ENCODE data around the gene FOXC1.

FOXC1 gene

DNA sequence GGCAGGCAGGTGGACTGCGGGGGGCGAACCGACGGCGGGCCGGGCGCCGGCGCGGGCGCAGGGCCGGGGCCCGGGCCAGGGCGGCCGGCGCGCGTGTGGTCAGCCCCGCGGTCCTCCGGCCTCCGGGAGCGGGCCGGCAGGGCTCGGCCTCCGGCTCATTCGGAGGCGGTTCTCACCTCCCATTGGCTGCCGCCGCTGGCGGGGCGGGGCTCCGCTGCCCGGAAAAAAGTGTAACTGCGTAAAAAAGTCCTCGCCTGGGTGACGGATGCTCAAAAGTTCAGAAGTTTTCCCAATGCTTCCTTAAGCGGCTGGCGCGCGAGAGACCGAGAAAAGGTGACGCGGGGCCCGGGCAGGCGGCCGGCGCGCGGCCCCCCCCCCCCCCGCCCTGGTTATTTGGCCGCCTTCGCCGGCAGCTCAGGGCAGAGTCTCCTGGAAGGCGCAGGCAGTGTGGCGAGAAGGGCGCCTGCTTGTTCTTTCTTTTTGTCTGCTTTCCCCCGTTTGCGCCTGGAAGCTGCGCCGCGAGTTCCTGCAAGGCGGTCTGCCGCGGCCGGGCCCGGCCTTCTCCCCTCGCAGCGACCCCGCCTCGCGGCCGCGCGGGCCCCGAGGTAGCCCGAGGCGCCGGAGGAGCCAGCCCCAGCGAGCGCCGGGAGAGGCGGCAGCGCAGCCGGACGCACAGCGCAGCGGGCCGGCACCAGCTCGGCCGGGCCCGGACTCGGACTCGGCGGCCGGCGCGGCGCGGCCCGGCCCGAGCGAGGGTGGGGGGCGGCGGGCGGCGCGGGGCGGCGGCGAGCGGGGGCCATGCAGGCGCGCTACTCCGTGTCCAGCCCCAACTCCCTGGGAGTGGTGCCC is at the start of gene FOXC1:
FOXC1 (plus strand) TSS at position 268 of the 849 bp plus-strand sequence; CDS start at position 799, 531 bp downstream.
- DNase-seq: peak; percentile 73

DNA sequence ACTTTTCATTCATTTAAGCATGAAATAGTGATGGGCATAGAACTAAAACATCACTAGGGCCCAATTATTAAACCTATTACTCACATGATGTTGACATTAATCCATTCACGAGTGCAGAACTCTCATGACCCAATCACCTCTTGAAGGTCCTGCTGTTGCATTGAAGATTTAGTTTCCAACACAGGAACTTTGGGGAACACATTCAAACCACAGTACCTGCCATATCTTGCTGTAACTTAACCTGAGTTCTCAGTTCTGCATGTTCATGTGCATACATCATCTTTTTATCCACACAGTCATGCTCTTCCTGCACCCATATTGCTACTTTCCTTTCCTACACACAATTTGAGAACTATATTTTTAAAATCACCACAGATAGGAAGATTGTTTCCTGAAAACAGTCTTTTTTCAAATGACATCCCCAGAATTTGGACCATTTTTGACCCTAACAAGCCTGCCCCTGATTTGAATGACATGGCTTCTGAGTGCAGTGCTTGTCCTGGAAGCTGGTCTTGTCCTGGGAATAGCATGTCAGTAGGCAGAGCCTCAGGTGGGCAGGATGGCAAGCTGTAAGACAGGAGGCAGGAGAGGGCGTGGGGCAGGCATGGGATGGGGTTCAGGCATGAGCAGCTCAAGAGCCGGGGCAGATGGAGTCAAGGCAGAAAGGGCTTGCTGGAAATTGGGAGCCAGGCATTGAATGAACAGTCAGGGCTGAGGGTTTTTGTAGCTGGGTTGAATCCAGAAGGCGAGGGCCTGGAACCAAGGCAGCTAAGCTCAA is 49.2 kb upstream of the FOXC1 start:
- DNase-seq: no peak

DNA sequence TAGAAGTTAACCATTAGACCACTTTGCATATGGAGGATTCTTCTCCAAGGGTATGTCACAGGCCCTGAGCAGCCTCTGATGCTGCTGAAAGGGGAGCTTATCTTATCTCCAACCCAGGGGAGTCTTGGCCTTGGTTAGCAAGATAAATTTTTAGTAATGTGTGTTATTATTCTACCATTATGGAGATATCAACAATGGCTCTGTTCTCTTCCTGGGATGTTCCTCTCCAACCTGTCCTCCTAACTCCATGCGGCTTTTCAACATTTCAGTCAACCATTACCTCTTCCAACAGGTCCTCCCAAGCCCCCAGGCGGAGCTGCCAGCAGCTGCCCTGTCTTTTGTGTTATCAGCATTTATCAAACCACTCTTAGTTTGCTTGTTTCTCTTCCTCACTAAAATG is 48.4 kb upstream of the FOXC1 start:
- no peak for DNase-seq

DNA sequence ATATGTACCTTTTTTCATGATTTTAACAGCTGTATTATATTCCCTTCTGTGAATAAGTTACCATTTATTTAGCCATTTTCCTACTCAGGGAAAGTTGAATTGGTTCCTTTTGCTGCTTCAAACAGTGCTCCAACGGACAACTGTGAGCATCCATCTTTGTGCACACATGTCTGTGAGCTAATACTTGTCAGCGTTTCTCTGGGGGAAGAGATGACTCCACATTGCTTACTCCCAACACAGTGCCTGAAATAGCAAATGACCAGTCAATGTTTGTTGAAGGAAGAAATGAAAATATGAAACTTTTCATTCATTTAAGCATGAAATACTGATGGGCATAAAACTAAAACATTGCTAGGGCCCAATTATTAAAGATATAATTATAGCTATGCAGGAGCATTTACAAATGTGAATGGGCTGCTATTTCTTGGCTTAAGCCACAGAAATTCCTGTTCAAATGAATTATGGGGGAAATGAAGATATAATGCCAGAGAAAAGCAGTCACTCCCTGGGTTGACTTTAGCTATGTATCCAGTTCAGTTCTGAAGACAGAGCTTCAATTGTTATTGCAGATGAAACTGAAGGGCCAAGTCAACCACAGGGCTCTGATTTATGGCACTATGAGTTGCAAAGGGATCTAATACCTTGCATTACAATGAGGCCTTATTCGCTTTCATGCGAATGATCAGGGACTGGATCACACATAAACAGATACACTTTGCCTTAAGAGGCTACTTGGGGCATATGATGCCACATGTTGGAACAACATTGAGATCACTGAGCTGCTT is 47.4 kb upstream of the FOXC1 start:
- no peak for DNase-seq

DNA sequence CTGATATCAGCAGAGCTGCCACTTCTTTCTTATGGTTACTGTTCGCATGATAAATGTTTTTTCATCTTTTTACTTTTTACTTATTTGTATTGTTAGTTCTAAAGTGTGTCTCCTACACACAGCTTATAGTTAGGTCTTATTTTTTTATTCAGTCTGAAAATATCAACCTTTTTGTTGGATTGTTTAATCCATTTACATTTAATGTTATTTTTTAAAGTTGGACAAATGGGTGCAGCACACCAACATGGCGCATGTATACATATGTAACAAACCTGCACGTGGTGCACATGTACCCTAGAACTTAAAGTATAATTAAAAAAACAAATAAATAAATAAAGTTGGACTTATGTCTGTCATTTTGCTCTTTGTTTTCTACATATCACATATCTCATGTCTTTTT is 40.3 kb upstream of the FOXC1 start:
- no peak for DNase-seq

DNA sequence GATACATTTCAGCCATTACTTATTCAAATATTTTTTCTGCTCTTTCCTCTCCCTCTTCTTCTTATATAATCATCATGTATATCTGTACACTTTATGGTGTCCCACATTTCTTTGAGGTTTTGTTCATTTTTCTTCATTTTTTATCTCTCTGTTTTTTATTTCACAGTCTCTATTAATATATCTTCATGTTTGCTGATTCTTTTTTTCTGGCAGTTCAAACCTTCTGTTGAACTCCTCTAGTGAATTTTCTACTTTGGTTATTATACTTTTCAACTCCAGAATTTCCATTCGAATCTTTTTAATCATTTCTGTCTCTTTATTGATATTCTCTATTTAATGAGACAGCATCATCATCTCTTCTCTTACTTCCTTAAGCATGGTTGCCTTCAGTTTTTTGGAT is 38.9 kb upstream of the FOXC1 start:
- DNase-seq: no peak

DNA sequence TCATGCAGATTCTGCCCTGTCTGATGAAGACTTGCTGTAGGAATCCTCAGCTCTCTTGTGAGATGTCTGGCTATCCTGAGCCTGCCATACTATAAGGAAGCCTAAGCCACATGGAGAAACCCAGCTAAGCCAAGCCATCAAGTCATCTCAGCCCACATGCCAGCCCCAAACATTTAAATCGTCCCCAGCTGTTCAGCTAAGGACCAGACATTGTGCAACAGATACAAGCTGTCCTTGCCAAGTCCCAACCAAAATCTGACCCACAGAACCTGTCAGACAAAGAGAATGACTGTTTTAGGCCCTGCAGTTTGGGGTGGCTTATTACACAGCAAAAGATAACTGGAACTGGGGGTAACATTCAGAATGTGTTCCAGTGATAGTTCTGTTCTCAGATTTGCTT is 36.8 kb upstream of the FOXC1 start:
- DNase-seq: no peak

DNA sequence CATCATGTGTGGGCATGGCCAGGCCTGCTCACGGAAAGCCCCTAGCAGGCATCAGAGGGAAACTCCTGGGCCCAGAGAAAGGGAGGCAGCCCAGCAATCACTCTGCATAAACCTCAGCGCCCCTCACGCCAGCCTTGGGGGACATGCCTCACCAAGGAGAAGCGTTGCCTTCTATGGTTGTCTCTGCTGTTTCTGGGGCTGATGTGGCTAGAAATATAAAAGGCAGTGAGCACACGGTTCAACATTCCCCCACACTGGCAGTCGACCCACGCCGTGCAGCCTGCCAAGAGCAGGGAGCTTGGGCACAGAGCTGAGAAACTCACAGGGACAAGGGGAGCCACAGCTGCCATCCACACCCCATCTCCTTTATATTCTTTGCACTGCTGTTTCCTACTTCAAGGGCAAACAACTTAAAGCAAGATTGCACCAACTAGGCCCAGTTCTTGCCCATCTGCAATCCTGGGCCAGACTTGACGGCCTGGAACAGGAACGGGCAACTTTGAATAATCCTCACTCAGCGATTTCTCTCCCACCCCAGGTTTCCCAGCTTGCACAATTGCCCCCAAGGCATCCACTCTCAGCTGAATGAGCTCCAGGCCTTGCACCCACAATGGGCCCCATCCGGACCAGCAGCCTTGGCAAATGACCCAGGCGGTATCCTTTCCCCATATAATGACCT is 35.5 kb upstream of the FOXC1 start:
- DNase-seq: no peak

DNA sequence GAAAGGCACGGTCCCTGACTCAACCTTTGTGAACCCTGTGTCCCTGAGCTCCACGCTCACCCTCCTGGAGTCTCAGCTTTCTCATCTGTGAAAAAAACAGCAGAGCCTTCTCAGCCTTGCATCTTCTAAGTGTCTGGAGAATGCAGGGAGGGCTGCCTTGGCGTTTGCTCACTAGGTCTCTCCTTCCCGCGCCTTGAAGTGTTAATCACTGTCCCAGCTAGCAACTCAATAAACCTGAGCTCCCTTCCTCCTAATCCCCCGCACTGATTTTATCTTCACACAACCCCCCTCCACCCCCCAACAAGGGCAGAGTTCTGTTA is 34.9 kb upstream of the FOXC1 start:
- no peak for DNase-seq

DNA sequence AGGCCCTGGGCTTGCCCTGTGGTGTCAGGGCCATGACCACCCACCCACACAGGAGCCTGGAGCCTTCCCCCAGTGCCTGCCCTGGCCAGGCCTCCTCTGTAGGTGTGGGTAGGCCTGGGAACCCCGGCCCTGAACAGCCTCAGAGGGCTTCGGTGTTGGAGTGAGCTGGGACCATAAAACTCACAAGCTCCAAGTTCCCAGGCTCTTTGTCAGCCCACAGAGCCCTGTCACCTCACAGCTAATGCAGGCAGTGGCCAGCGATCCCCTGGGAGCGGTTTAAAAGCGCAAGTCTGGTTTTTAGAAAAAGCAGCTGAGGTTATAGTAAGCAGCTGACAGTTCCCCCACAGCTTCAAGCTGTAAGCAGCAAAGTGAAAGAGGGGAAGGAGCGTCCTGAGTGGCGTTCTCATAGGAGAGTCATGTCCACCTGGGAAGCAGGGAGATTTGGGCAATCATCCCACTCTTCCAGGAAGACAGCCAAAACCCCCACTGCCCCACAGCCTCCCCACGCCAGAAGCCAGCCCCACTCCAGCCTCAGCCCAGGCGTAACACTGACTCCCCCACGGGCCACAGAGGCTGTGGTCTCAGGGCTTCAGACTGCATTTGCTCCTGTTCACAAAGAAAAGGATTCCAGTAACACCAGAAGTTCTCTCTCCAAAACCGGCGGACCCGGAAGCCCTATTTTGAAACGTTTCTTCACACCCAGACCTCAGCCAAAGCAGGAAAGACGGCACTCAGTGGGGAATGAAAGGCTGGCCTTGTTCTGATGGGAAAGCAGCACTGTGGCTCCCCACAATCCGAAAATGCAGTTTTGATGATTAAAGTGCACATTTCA is 34.3 kb upstream of the FOXC1 start:
- no peak for DNase-seq

DNA sequence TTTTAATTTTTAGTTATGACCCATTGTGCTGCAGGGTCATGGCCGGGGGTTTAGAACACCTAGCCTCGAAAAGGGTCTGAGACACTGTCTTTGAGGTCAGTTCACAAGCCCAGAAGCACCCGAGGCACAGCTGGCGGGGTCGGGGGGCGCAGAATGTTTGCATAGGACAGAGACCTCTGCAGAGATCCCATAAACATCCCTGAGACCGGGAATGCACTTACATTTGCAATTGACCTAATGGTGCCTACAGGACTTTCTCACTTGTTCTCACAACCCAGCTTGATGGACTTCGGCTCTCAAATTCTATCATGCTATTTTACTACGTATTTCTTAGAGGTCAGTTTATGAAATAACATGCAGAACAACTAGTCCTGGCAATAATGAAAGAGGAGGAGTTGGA is 33.5 kb upstream of the FOXC1 start:
- no peak for DNase-seq

DNA sequence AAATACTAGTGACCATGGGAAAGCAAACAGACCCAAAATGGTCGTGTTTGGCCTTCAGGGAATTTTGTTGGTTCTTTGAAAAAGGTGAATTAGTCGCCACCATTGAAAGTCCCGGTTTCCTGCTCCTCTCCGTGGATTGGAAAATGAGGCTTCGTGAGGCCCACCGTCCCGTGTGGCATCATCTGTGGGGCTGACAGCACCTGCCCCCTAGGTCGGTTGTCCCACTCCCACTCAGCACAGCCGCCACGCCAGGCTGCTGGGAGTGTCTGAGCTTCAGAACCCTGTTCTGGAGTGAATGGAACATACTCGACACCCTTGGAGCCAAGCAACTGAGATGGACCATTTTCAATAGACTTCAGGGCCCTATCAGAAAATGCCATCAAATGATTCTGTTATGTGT is 33.0 kb upstream of the FOXC1 start:
- DNase-seq: no peak

DNA sequence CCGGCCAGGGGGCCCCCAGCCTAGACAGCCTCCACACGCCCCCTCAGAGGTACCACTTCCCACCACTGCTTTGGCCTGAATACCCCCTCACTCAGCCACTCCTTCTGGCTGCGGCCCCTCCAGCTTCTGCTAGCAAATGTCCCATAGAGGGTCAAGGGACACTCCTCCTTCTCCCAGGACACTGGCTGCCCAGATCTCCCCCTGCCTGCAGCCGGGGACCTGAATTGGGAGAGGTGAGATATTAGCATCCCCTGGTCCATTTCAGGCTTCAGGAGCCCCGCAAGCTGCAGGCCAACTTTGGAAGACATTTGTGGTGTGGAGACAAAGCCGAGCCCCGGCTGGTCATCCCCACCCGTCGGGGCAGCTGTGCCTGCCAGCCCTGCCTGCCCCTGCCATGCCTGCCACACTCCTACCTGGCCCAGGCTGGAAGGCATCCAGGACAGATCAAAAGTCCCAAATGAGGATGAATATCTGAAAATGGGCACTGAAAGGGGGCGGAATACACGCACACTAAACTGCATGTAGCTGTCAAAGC is 32.5 kb upstream of the FOXC1 start:
- no peak for DNase-seq

DNA sequence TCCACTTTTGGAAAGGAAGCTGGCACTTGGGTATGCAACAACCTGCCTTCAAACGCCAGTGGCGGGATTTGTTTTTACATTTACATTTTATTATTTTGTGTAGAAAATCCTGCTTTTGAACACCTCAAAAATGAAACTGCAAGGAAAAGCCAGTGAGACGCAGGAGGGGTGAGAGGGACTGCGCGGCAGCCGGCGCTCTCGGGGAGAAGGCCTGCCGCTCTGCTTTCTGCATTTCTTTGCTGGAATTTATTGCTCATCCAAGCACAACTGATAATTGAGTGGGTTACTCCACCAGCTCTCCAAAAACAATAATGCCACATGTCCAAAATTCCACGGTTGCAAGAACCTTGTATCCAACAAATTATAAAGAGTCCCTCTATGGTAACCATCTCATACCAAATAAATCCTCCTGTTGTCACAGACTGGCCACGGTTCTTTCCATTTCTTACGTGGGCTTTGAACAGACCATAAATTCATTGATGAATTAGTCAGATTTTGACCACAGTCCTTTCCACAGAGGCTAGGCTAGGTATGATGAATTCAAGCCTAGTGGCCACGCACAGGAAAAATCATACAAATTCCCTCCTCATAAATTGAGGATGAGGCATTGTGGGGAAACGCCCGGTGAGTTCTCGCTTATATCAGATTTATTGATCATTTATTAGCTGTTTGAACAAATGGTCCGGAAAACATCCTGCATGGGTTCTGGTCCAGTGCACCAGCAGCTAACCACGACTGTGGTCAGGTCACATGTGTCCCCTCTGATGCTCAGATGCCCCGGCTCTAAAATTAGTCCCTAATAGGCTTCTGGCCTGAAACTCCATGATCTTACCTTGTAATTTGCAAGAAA is 31.6 kb upstream of the FOXC1 start:
- DNase-seq: no peak

DNA sequence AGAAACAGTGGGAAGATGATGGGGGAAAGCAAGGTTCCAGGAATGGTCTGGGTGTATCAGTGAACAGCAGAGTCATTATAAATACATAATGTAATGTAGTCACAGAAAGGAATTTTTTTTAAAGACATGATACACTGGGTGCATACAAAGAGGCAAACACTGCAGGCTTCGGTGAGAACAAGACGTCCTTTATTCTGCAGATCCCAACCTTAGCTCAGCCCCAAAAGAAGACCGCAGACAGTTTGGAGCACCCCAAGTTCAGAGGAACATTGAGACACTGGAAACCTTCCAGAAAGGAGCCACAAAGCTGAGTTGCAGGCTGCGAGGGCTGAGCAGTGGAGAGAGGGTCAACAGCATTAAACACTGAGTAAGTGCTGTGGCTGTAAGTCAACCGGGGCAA is 30.6 kb upstream of the FOXC1 start:
- no peak for DNase-seq

DNA sequence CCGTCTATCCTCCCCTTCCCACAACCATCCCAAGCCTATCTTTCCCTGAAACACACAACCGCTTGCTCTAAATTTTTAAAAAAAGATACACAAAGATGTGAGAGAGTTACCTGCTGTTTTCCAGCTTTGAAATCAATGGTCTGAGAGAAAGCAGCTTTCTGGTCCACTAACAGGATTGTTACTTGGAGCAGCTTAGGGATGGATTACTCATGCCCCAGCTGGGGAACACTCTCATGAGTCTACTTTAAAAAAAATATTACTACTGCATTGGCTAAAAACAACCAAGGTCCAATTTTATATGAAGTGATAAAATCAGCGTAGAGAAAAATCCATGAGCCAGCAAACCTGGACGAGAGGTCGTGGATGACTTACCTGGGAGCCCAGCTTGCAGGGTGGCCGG is 29.6 kb upstream of the FOXC1 start:
- DNase-seq: no peak

DNA sequence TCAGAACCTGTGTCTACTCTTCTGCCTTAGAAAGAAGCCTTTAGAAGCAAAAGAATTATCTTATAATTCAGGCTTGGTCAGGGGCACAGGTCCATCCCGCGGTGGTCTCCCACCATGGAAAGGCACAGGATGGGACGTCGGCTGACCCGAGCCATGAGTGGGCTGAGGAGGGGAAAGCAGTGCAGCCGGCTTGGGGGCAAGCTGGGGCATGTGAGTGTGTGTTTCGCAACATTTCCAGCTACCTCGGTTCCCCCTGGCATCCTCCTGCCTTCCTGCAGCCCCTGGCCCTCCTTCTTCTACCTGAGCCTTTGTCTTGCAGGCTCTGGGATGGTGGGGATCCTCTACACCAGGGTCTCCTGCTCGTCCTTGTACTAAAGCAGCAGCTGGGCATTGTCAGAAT is 29.1 kb upstream of the FOXC1 start:
- DNase-seq: no peak

DNA sequence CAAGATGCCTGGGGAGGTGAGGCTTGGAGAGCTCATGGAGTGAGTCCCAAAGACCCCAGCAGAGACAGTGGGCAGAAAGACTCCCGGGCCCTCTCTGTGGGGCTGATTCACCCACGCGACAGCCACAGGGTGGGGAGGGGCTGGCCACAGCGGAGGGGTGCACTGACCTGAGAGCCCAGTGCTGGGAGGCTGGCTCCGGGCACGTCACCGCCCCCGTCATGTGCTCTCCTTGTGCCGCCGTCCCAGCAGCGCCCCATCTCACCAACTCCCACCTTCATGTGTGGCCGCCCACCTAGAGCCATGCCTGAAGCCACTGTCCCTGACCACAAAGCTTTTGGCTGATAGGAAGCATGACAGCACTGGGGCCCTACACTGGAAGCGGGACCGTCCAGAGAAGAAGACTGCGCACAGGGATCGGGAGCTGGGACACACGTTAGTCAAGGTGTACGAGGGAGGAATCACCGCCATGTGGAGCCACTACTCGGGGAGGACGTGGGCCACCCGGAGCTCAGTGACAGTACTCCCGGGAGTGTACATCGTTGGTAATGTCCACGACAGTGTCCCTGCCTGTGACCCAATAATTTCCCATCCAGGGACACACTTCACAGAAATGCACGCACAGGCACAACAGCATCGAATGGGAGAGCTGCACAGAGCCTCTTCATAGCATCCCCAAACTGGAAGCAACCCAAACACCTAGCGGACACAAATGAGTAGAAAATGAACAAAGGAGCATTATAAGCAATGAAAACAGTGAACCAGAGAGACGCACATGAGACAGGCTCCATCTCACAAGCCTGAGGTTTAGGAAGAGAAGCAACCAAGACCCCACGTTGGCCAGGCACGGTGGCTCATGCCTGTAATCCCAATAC is 28.4 kb upstream of the FOXC1 start:
- no peak for DNase-seq

DNA sequence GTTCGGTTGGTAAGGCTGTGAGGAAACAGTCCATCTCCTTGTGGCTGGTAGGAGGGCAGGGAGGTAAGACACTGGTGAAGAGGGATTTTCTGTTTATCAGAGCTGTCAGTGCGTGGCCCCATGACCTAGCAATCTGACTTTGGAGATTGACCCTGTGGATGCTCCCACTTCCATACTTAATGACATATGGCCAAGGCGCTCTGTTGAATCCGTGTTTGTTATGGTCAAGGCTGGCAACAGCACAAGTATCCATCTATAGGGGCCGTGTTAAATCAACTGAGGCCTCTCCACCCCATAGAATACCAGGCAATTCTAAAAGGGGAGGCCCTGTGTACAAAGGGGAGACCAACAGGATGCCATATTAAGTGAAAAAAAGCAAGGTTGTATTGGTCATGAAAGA is 25.6 kb upstream of the FOXC1 start:
- no peak for DNase-seq
